ENCODE results near the gene PCSK1N. TPM values are rescaled to one million over a fixed set of nuclear protein-coding genes. Genes with fewer than 3 reads are reported as not detected.

Gene PCSK1N
- total RNA-seq, 6 experiments from 2014 or later: 0.20 to 1.4 TPM; not detected in 4

- Histone ChIP-seq H3K27me3 (no peaks in the 10 kb centered on the region), H3K27ac (no peak overlapping the region), H3K4me3 (no peak overlapping the region), H3K9me3 (no peaks in the 10 kb centered on the region), H3K36me3 (no peaks in the 10 kb centered on the region), H3K4me1 (no peaks in the 10 kb centered on the region)
- ATAC-seq (no peak), DNase-seq (no peak)
- intact Hi-C loops (cut with DNase I): no loop called here
- TF ChIP-seq POLR2A (IDR thresholded peaks at IDR 0.05) (no peak), CTCF (IDR thresholded peaks at IDR 0.05) (no peak)
- whole genome bisulfite sequencing (ENCODE audit: insufficient coverage, low coverage, low lambda C conversion rate, missing lambda C conversion rate): 21% methylated on average over 6 of the region's 7 CpGs
These were observed 1.1 kb downstream of the PCSK1N start for GRCh38 chrX:48834383-48834709.

- TF ChIP-seq CTCF (IDR thresholded peaks at IDR 0.05) (no peak), POLR2A (IDR thresholded peaks at IDR 0.05) (no peak)
- intact Hi-C loops (cut with DNase I): no loop called here
- WGBS (ENCODE audit: insufficient coverage, low coverage, low lambda C conversion rate, missing lambda C conversion rate): 50% methylated on average over 9 of the region's 9 CpGs
- Histone ChIP-seq H3K4me1 (no peaks in the 10 kb centered on the region), H3K4me3 (no peak overlapping the region), H3K27ac (no peak overlapping the region), H3K9me3 (no peaks in the 10 kb centered on the region), H3K27me3 (no peaks in the 10 kb centered on the region), H3K36me3 (no peaks in the 10 kb centered on the region)
- no peak for DNase-seq
- ATAC-seq: no peak
These were observed 1.8 kb downstream of the PCSK1N start for GRCh38 chrX:48833542-48834138.

- Histone ChIP-seq H3K27me3 (no peaks in the 10 kb centered on the region), H3K27ac (no peak overlapping the region), H3K9me3 (no peaks in the 10 kb centered on the region), H3K4me1 (no peaks in the 10 kb centered on the region), H3K36me3 (no peaks in the 10 kb centered on the region), H3K4me3 (no peak overlapping the region)
- no peak for ATAC-seq
- no peak for DNase-seq
- WGBS (ENCODE audit: insufficient coverage, low coverage, low lambda C conversion rate, missing lambda C conversion rate): 15% methylated on average over 4 of the region's 57 CpGs
- TF ChIP-seq CTCF (IDR thresholded peaks at IDR 0.05) (no peak), POLR2A (IDR thresholded peaks at IDR 0.05) (no peak)
- intact Hi-C loops (cut with DNase I): no loop called here
These were observed 3.5 kb downstream of the PCSK1N start for GRCh38 chrX:48831909-48832291.

- intact Hi-C loops (cut with DNase I): no loop called here
- Histone ChIP-seq H3K27ac (no peak overlapping the region), H3K36me3 (no peaks in the 10 kb centered on the region), H3K9me3 (no peaks in the 10 kb centered on the region), H3K4me1 (no peaks in the 10 kb centered on the region), H3K27me3 (no peaks in the 10 kb centered on the region), H3K4me3 (no peak overlapping the region)
- 52% methylated on average over 16 of the region's 58 CpGs for WGBS (ENCODE audit: insufficient coverage, low coverage, low lambda C conversion rate, missing lambda C conversion rate)
- DNase-seq (no peak), ATAC-seq (no peak)
- TF ChIP-seq CTCF (IDR thresholded peaks at IDR 0.05): no peak
These were observed 4.1 kb downstream of the PCSK1N start for GRCh38 chrX:48831136-48831908.

All from right lobe of liver (tissue), 6 donors.